ENCODE measurements around the gene TSPAN13.
"Not testable (repeated sequence)": the region's sequence is repeated elsewhere in the genome, so short reads cannot be mapped to it uniquely, and the experiment has no call there.

The TSPAN13 gene

DNA sequence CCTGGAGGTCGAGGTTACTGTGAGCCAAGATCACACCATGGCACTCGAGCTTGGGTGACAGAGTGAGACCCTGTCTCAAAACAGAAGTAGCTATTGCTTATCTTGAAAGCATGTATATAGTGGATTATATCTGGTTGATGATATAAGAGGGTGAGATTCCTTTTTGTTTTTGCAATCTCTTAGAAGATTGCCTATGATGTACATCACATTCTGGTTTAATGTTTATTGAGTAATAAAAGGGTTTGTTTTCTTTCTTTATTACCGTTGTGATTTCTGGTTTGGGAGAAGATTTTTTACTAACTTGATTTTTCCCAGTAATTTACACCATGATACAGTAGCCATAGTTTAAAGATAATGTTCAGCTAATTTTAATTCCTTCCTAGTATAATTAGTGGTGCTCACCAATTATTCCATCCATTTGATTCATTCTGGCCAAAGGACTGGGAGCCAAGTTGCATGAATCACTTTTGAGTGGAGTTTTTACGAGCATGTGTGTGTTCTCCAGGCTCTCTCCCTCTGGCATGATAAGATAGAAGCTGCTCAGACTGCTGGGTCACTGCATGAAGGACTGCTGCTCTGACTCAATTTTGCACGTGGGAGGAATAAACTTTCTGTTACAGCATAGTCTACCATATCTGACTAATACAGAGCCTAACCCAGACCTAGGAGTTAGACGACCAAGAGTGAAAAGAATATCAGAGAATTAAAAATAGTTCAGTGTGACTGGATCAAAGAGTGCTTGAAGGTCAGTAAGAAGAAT is 13.5 kb upstream of the TSPAN13 start:
- in situ Hi-C loops (cut with HindIII; ENCODE audit: low sequenced_read_pairs), result no loop called here

DNA sequence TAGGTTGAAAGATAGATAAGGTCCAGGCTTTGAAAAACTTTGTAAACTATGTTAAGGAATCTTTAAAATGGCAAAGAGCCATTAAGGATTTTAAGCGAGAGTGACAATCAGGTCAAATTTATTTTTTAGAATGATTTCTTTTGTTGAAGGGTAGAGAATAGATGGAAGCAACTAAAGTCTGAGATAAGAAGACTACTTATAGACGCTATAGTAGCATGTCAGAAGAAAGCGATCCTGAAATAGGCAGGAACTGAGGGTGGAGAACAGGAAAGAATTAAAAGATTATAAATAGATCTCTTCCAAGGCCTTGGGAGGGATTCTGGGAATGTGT is 13.0 kb upstream of the TSPAN13 start:
- in situ Hi-C loops (cut with HindIII; ENCODE audit: low sequenced_read_pairs), result no loop called here

DNA sequence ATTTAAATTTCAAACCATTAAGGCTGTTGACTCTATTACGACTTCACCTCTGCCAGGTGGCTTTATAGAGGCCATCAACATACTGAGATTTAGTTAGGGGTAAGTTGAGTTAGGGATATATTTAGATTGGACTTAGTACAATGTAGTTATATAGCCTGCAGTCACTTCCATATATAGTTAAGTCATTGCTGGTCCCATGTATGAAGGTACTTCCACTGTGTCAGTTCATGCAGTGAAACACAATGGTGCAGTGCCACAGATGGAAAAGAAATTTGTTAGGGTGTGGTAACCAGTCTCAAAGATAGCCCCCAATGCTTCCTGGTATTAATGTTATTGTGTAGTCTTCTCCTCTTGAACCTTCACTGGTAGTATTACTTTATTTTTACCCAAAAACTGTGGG is 12.6 kb upstream of the TSPAN13 start:
- in situ Hi-C loops (cut with HindIII; ENCODE audit: low sequenced_read_pairs), result no loop called here

DNA sequence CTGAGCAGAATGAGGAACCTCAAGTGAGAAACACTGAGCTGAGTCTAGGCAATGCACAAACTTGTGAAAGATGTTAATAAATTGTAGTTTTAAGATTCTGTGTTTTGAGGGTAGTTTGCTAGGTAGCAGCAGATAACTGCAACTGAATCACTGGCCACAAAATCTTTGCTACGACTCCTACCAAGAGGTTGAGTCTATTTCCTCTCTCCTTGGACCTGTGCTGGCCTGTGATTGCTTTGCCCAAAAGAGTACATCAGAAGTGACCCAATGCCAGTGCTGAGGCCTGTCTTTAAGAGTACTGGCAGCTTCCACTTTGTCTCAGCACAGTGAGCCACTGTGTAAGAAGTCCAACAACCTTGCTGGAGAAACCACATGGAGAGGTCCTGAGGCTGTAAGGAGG is 11.9 kb upstream of the TSPAN13 start:
- in situ Hi-C loops (cut with HindIII; ENCODE audit: low sequenced_read_pairs), result no loop called here

DNA sequence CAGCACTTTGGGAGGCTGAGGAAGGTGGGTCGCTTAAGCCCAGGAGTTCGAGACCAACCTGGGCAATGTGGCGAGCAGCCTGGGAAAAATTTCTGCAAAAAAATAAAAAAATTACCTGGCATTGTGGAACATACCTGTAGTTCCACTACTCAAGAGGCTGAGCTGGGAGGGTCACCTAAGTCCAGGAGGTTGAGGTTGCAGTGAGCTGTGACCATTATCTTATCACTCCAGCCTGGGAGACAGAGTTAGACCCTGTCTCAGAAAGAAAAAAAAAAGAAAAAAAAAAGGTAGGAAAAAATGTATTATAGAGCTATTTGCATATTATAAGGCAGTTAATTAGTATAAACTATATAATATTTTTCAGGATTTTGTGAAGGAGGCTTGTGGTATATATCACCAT is 11.0 kb upstream of the TSPAN13 start:
- in situ Hi-C loops (cut with HindIII; ENCODE audit: low sequenced_read_pairs), result no loop called here

DNA sequence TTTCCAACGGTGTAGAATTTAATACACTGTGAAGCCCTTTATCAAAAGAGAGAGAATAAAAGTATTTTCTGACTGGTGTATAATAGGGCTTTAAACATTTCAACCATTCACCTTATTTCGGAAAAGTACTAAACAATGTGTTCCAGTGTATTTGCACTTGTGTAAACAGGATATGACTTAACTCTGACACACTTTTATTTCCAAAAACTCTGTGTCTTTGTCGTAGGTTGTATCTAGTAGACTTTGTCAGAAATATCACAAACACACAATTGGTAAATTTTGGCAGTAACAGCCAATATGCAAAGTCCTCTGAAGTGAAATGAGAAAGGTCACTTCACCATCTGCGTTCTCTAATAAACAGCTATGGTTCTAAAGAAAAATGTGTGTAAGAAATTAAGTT is 10.3 kb upstream of the TSPAN13 start:
- in situ Hi-C loops (cut with HindIII; ENCODE audit: low sequenced_read_pairs), result no loop called here

DNA sequence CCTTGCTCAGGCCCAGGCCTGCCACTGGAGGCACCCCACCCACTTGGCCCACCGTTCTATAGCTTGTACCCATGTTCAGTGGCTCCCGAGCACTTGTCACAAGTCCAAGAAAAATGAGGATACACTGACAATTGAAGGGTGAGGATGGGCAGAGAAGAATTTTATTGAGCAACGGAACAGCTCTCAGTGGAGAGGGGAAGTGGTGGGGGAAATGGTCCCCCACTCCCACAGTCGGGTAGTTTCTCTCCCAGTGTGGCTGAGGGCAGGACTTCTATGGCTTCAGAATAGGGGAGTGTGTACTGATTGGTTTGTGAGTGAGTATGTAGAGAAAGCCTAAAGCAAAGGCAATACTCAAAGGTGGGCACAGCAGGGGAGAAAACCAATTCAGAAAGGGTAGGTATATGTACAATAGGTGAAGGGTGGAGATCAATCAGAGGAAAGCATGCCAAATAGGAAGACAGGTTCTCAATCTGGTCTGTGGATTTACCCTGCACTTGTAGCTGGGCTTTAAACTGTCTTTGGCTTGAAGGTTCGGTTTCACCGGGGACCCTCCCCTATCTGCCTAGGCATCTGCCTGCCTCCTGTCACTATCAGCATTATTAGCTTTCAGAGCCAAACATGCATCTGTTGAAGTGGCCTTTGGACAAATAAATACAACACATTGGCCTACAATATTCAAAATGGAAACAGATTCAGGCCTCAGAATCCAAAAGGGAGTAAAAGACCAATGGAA is 8.9 kb upstream of the TSPAN13 start:
- in situ Hi-C loops (cut with HindIII; ENCODE audit: low sequenced_read_pairs), result no loop called here

DNA sequence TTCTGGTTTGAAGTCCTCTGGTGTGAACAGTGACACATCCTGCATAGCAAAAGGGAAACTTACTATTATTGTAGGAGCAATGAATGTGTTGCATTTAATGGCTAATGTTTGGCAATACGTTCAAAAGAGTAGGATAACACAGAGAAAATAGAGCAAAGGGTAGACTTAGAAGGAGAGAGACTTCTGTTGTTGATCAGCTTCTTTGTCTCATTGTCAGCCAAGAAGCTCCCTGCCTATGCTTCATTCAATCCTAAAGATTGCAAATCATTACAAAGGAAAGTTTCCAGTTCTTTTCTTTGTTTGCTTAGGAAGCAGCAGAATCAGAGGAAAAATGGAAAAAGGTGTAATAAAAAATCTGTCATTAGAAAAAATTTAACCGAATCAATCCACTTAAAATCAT is 7.9 kb upstream of the TSPAN13 start:
- in situ Hi-C loops (cut with HindIII; ENCODE audit: low sequenced_read_pairs), result no loop called here

DNA sequence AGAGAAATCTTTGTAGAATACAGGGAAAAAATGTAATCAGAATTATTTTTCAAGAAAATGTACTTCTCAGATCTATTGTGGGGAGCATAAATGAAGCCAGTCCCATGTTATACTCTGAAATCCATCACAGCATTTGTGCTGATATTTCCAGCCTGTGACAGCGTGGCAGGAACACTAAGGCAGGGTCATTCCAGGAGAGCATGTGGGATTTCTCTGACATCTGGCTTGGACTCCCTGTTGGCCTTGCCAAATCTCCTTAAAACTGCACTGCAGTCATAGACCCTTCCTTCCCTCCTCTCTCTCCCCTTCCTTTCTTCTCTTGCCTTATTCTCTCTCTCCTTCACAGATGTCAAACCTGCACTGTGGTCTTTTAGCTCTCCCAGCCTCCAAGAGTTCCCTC is 6.5 kb upstream of the TSPAN13 start:
- in situ Hi-C loops (cut with HindIII; ENCODE audit: low sequenced_read_pairs), result no loop called here

DNA sequence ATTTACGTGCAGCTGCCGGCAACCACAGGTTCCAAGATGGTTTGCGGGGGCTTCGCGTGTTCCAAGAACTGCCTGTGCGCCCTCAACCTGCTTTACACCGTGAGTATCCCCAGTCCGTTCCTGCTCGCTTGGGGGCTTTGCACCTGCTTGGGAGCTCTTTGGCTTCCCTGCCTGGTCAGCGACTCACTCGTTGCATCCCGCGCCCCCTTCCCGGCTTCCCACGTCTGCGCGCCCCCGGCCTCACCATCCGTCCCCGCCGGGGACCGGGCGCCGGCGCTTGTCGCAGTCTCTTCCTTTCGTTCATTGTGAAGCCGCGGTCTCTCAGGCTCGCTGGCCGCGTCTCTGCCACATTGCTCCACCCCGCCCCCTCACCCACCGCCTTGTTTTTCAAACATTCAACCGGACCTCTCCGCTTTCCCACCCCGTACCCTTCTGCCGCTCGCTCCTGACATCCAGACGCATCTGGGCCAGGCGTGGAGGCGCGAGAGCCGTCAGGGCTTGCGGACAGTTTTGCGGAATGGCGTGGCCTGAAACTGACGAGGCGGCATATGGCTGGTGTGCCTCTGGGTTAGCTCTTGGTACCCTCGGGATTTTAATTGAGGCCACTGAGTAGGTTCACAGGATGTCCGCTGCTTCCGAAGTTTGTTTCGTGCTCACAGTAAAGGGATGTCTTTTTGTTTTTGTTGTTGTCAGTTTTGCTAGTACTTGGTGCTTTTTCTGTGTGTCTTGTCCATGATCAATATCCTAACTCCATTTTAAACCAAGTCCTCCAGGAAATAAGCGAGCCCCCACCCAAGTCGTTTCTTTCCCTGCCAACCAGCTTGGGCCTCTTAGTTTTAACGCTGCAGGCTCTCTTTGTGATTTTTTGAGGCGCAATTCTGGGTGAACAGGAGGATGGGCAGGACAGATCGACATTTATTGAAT is 639 bp downstream of the TSPAN13 start:
- in situ Hi-C loops (cut with HindIII; ENCODE audit: low sequenced_read_pairs), result no loop called here

DNA sequence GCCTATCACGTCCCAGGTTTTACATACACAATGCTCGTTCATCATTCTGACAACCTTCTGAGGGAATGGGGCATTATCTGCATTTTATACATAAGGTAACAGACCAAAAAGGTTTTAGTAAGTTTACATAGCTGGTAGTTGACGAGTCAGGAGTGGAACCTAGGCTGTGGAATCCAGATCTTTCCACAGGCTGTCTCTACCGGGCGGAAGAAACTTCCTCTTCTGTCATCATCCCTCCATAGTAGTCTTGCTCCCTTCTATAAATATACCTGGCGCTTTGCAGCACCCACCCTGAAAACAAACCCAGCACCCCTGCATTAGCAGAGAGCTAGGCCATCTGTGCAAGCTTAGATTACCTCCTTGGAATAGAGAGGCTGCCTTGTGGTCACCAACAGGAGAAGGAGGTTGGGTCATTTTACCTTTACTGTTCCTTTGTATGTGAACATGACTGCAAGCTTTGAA is 1.3 kb downstream of the TSPAN13 start:
- in situ Hi-C loops (cut with HindIII; ENCODE audit: low sequenced_read_pairs), result loop anchor here (5.0 kb wide), 1 partner anchor 63 kb away; no protein-coding TSS in a partner anchor

DNA sequence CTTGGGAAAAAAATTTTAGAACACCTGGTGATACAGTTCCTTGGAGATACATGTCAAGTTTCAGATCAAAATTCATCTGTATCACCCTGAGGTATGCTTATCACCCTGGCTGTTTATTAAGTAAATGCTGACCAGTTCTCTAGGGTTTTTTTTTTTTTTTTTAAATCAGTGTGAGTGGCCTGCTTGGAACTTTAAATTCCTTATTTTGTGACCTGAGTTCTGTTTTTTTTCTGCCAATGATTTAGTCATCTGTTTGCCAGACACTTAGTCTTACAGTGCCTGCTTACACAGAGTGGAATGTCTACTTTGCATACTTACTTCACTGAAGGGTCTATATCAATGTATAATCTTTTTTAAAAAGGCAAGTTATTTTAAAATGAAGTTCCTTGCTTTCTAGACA is 1.8 kb downstream of the TSPAN13 start:
- in situ Hi-C loops (cut with HindIII; ENCODE audit: low sequenced_read_pairs), result loop anchor here (5.0 kb wide), 1 partner anchor 63 kb away; no protein-coding TSS in a partner anchor

DNA sequence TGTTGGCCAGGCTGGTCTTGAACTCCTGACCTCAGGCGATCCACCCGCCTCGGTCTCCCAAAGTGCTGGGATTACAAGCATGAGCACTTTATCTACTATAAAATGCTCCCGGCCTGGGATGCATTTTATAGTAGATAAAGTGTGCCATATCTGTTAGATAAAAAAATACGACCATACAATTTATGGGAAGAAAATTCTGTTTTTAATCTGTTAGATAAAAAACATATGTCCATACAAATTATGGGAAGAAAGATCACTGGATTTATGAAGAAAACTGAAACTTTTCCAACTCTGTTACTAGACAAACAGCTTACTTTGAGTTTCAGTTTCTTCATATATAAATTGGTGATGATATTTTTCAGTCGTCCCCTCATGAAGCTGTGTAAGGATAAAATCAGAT is 4.5 kb downstream of the TSPAN13 start:
- in situ Hi-C loops (cut with HindIII; ENCODE audit: low sequenced_read_pairs), result loop anchor here (5.0 kb wide), 1 partner anchor 66 kb away; no protein-coding TSS in a partner anchor

DNA sequence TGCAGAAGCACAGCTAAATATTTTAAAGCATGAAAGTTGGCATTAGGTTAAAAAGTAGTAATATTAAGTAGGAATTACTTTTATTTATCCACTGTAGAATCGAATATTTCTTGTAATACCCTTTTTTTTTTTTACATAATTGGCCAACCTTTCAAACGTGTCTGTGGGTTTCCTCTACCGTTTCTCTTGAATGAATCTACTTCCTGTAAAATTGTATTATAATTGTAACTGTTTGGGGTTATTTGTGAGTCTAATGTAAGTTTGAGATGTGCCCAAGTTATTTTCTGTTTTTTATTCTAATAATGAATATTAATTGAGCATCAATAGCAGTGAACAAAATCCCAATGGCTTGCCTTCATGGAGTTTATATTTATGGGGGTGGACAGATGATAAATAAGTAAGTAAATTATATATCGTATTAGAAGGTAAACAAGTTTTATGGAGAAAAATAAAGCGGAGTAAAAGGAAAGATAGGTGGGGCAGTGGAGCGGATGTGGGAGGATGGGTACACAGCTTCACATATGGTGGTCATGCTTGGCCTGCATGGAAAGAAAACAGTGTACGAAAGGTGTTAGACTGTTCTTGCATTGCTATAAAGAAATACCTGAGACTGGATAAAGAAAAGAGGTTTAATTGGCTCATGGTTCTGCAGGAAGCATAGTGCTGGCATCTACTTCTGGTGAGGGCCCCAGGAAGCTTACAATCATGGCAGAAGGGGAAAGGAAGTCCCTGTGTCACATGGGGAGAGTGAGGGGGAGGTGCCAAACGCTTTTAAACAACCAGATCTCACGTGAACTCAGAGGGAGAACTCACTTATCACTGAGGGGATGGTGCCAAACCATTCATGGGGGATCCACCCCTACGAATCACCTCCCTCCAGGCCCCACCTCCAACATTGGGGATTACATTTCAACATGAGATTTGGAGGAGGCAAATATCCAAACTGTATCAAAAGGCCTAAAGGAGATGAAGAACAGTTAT is 5.4 kb downstream of the TSPAN13 start:
- in situ Hi-C loops (cut with HindIII; ENCODE audit: low sequenced_read_pairs), result loop anchor here (5.0 kb wide), 1 partner anchor 67 kb away; no protein-coding TSS in a partner anchor

DNA sequence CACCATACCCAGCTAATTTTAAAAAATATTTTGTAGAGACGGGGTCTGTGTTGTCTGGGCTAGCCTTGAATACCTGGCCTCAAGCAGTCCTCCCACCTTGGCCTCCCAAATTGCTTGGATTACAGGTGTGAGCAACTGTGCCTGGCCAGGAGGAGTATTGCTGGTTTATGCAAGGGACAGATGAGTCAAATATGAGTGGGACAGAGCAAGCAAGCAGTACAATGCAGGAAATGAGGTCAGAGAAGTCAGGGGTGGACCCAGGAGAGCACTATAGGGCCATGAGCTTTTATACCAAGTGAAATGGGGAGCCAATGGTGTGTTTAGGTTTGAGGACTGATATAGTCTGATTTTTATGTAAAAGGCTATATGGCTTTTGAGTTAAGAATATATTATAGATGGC is 6.3 kb downstream of the TSPAN13 start:
- in situ Hi-C loops (cut with HindIII; ENCODE audit: low sequenced_read_pairs), result loop anchor here (5.0 kb wide), 1 partner anchor 68 kb away; no protein-coding TSS in a partner anchor

DNA sequence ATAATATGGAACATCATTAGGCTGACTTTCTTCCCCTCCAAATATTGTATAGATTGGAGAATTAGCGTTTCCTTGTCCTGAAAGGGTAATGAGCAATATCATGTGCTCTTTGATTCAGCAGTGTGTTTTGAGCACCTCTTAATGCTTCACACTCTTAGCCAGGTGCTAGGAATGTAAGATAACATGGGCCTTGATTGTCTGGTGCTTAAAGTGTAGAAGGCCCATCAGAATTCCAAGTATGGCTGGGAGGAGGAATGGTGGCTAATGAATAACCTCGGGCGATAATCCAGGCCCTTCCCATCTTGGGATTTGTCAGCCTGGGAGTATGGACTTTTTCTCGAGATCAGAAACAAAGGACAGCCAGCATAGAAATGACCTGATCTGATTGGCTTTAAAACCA is 8.6 kb downstream of the TSPAN13 start:
- in situ Hi-C loops (cut with HindIII; ENCODE audit: low sequenced_read_pairs), result no loop called here

DNA sequence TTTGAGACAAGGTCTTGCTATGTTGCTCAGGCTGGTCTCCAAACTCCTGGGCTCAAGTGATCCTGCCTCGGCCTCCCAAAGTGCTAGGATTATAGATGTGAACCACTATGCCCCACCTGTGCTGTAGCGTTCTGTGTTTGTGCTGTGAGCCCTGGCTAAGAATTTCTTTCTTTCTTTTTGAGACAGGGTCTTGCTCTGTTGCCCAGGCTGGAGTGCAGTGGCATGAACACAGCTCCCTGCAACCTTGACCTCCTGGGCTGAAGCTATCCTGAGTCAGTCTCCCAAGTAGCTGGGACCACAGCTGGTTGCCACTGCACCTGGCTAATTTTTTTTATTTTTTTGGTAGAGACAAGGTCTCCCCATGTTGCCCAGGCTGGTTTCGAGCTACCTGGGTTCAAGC is 11.4 kb downstream of the TSPAN13 start:
- in situ Hi-C loops (cut with HindIII; ENCODE audit: low sequenced_read_pairs), result no loop called here

DNA sequence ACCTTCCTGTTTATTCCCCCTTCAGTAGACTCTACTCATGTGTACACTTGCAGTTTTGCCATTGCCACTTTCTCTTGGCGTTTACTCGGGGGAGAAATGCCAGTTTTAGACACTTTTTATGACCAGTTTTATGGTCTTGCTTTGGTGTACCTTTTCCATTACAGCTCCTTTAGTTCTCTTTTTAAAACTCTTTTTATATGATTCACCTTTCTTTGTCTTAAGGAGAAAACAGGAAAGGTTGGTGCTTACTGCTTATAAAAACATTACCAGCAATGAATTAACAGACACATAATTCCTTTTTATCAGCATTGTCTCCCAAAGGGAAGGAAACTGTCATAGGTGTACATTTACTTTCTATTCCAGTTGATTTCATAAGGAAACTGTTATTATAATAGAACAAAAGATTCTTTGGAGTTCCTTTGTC is 11.9 kb downstream of the TSPAN13 start:
- in situ Hi-C loops (cut with HindIII; ENCODE audit: low sequenced_read_pairs), result no loop called here

DNA sequence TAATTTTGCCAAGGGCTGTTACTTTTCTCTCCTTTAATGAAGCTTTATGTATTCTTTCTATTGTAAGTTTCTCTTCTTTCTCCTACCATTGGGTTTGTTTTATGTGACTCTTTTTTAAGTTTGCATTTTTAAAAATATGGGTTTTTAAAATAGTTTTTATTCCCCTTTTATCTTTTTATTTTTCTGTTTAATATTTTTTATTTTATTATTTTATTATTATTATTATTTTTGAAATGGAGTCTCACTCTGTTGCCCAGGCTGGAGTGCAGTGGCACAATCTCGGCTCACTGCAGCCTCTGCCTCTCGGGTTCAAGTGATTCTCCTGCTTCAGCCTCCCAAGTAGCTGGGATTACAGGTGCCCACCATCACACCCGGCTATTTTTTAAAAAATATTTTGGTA is 16.4 kb downstream of the TSPAN13 start:
- in situ Hi-C loops (cut with HindIII; ENCODE audit: low sequenced_read_pairs), result not testable (repeated sequence)
